Heart left ventricle (tissue), 16 donors: ENCODE results near the gene PRKN. TPM values are rescaled to one million over a fixed set of nuclear protein-coding genes. Genes with fewer than 3 reads are reported as not detected.

Experiments
- ATAC-seq, 4 donors: fragments of 200-7000 bp; cut with Tn5 transposase; one replicate each; pipeline ENCODE4 v1.9.1; 2020 to 2022; ENCODE audit warnings: moderate library complexity in 4 of 4, mild to moderate bottlenecking in 3 of 4, moderate number of reproducible peaks in 1 of 4
- DNase-seq, 5 donors: peaks; one replicate each; pipeline ENCODE4 v3.0.0-alpha.2; 2020
- H3K27ac ChIP-seq, 12 donors: fragments of 200-600 bp; sonication (generic) in 4 of 12; one replicate each; pipeline versions ENCODE4 v1.5.0 to v1.8.0; 2016 to 2022; ENCODE audit warnings: mild to moderate bottlenecking in 2 of 12
- H3K27me3 ChIP-seq, 9 donors: fragments of 200-600 bp; sonication (generic) in 2 of 9; one replicate each; pipeline versions ENCODE4 v1.5.1 to v1.8.0; 2016 to 2022; ENCODE audit warnings: mild to moderate bottlenecking in 3 of 9
- H3K36me3 ChIP-seq, 9 donors: fragments of 200-600 bp; sonication (generic) in 2 of 9; one replicate each; pipeline versions ENCODE4 v1.5.0 to v1.8.0; 2018 to 2022; ENCODE audit warnings: mild to moderate bottlenecking in 2 of 9
- H3K4me1 ChIP-seq, 12 donors: fragments of 200-600 bp; sonication (generic) in 4 of 12; one replicate each; pipeline versions ENCODE4 v1.5.0 to v1.8.0; 2016 to 2022; ENCODE audit warnings: mild to moderate bottlenecking in 3 of 12
- H3K4me3 ChIP-seq, 12 donors: fragments of 200-600 bp; sonication (generic) in 4 of 12; one replicate each; pipeline versions ENCODE4 v1.5.0 to v1.8.0; 2017 to 2022; ENCODE audit warnings: mild to moderate bottlenecking in 9 of 12, moderate library complexity in 4 of 12
- H3K9me3 ChIP-seq, 12 donors: fragments of 200-600 bp; sonication (generic) in 4 of 12; one replicate each; pipeline versions ENCODE4 v1.5.0 to v1.8.0; 2016 to 2022; ENCODE audit warnings: mild to moderate bottlenecking in 1 of 12
- CTCF ChIP-seq, 12 donors: fragments of 200-600 bp; sonication (generic) in 4 of 12; IDR thresholded peaks; one replicate each; pipeline versions ENCODE4 v1.5.0 to v1.8.0; 2018 to 2022; ENCODE audit warnings: antibody characterized with exemption in 12 of 12, mild to moderate bottlenecking in 5 of 12
- POLR2A ChIP-seq, 2 donors: fragments of 450-650 bp; IDR thresholded peaks; one replicate each; pipeline ENCODE4 v1.6.1; 2017; ENCODE audit warnings: antibody characterized with exemption in 2 of 2, mild to moderate bottlenecking in 2 of 2, moderate library complexity in 2 of 2
- WGBS, 4 donors: extraction: QIAGEN DNeasy Blood & Tissue Kit in 2 of 4; methylation state at CpG; one replicate each; pipeline versions ENCODE4 v1.1.5 to v1.1.7; 2013 to 2018; 5-methylcytosine and 5-hydroxymethylcytosine counted together
- intact Hi-C, 10 donors: fragments of 100-400 bp; cut with DNase I; formaldehyde crosslinking; loops; one replicate each; pipeline versions ENCODE4 v1.11.1 to v1.14.2; 2022
- polyA plus RNA-seq, 2 donors: library from polyadenylated mRNA; stranded (reverse); fragments of 200-250 nt; gene quantifications; one replicate each; pipeline ENCODE4 v1.2.3, GENCODE V29; 2013
- total RNA-seq, 9 donors: library from RNA; depleted of rRNA in 2 of 9; stranded (reverse); fragments of >200 nt in 2 of 9; fragmentation: NEBNext Ultra II Directional in 3 of 9; extraction: Animal tissue kit (Norgen Biotek cat#: 25700) in 3 of 9; gene quantifications; one replicate each; pipeline versions ENCODE4 v1.1.0 to v1.2.4, GENCODE V29; 2016 to 2023
- donor health status: ischemic (EF 13 %, LVEDD 7.1; RV severe dilation, severe dysfunction).
- donor health status: healthy with polysubstance abuse.
- donor health status: DM: no; HTN: yes; CAD: no.
- donor health status: DM: no; HTN: no; CAD: no.
- donor health status: ischemic (EF 25% LVEDD 6.9; RV normal size, moderate dysfunction).
- donor health status: ischemic (EF 25% LVEDD 5.7; RV mildly dilated, moderate dysfunction).
- donor health status: healthy.
- donor health status: DM: yes; HTN: yes; CAD: no.
- donor health status: ischemic (EF 35%, LVEDD 5.7; RV mildly dilated, moderate dysfunction).
- donor health status: nonischemic (EF 11% LVEDD 7.7; RV severe dilation, severe dysfunction).
- donor health status: DM: yes; HTN: yes; CAD: no.
- donor health status: PGD.
- donor health status: ischemic (EF 29% LVEDD 5.4; RV normal size, mild dysfunction).
- donor health status: nonischemic (EF 23%, LVEDD 6.1; RV moderate dilation, normal function).

PRKN gene
- total and polyA plus RNA-seq, 11 donors = 3.4 to 32.5 (median 21.2) TPM

- TF ChIP-seq POLR2A (IDR thresholded peaks at IDR 0.05) (no peak), CTCF (IDR thresholded peaks at IDR 0.05) (no peak)
- H3K4me3 ChIP-seq = no peak overlapping the region
- no peaks in the 10 kb centered on the region for H3K4me1 ChIP-seq
- intact Hi-C loops = no loop called here
- DNase-seq (no peak), ATAC-seq (no peak)
- no peaks in the 10 kb centered on the region for H3K27me3 ChIP-seq
- 81 to 92% (median 88%) methylated on average over 5 of the region's 5 CpGs for WGBS, 4 donors
- no peaks in the 10 kb centered on the region for H3K36me3 ChIP-seq
- H3K27ac ChIP-seq = no peak overlapping the region
- H3K9me3 ChIP-seq = no peaks in the 10 kb centered on the region
Observed at GRCh38 chr6:162046324-162046723, 681.2 kb downstream of the PRKN start.

GRCh38 chr6:162032620-162033019 lies 694.9 kb downstream of the PRKN start:
- no peaks in the 10 kb centered on the region for H3K9me3 ChIP-seq
- TF ChIP-seq POLR2A (IDR thresholded peaks at IDR 0.05) (no peak), CTCF (IDR thresholded peaks at IDR 0.05) (no peak)
- no peak for DNase-seq
- H3K4me3 ChIP-seq = no peak overlapping the region
- intact Hi-C loops = no loop called here
- no peaks in the 10 kb centered on the region for H3K36me3 ChIP-seq
- peak in 1 of 4 donors; percentile 47 for ATAC-seq
- H3K27ac ChIP-seq = no peak overlapping the region
- H3K27me3 ChIP-seq = no peaks in the 10 kb centered on the region
- 78 to 84% (median 81%) methylated on average over 4 of the region's 4 CpGs for WGBS, 4 donors
- H3K4me1 ChIP-seq = no peaks in the 10 kb centered on the region

GRCh38 chr6:162029873-162030576 lies 697.5 kb downstream of the PRKN start:
- no peaks in the 10 kb centered on the region for H3K36me3 ChIP-seq
- ATAC-seq = no peak
- no peaks in the 10 kb centered on the region for H3K9me3 ChIP-seq
- TF ChIP-seq CTCF (IDR thresholded peaks at IDR 0.05) = no peak
- TF ChIP-seq POLR2A (IDR thresholded peaks at IDR 0.05) = no peak
- no peak overlapping the region for H3K4me3 ChIP-seq
- WGBS, 4 donors = 82 to 87% (median 84%) methylated on average over 7 of the region's 7 CpGs
- no peaks in the 10 kb centered on the region for H3K4me1 ChIP-seq
- H3K27ac ChIP-seq = no peak overlapping the region
- intact Hi-C loops = no loop called here
- H3K27me3 ChIP-seq = no peaks in the 10 kb centered on the region
- no peak for DNase-seq

GRCh38 chr6:162026843-162027242 lies 700.7 kb downstream of the PRKN start:
- Histone ChIP-seq H3K36me3 (no peaks in the 10 kb centered on the region), H3K27me3 (no peaks in the 10 kb centered on the region), H3K4me1 (no peaks in the 10 kb centered on the region), H3K27ac (no peak overlapping the region), H3K4me3 (no peak overlapping the region), H3K9me3 (no peaks in the 10 kb centered on the region)
- no peak for DNase-seq
- intact Hi-C loops = no loop called here
- TF ChIP-seq POLR2A (IDR thresholded peaks at IDR 0.05) (no peak), CTCF (IDR thresholded peaks at IDR 0.05) (no peak)
- 78 to 84% (median 82%) methylated on average over 4 of the region's 4 CpGs for WGBS, 4 donors
- ATAC-seq = no peak
